Gastrocnemius medialis (tissue), 4 donors: Measurements from ENCODE around the gene SPTBN4.

Experiments
- CTCF ChIP-seq, 5 experiments: fragments of 450-650 bp in 3 of 5; fragments of 200-600 bp in 2 of 5; sonication (generic) in 2 of 5; IDR thresholded peaks in 4 of 5; conservative IDR thresholded peaks in 1 of 5; 1 replicate in 4 of 5; 2 replicates in 1 of 5; pipeline ENCODE4 v1.5.1; 2016 to 2019; ENCODE audit warnings: antibody characterized with exemption in 5 of 5, mild to moderate bottlenecking in 3 of 5, moderate library complexity in 3 of 5
- POLR2A ChIP-seq, 2 donors: fragments of 450-650 bp; IDR thresholded peaks; one replicate each; pipeline ENCODE4 v1.6.1; 2017; ENCODE audit warnings: antibody characterized with exemption in 2 of 2, mild to moderate bottlenecking in 2 of 2, moderate library complexity in 2 of 2

GRCh38 chr19:40492274-40492673, 25.5 kb downstream of the SPTBN4 start:
- TF ChIP-seq CTCF (IDR thresholded peaks at IDR 0.05 in 4 of 5, conservative IDR thresholded peaks at IDR 0.05 in 1 of 5), result no peak
- no peak for TF ChIP-seq POLR2A (IDR thresholded peaks at IDR 0.05)
